Hepatocyte (in vitro differentiated cells): ENCODE data around the gene SMAP1. TPM values are rescaled to one million over a fixed set of nuclear protein-coding genes. Genes with fewer than 3 reads are reported as not detected.
"Not testable (repeated sequence)": the region's sequence is repeated elsewhere in the genome, so short reads cannot be mapped to it uniquely, and the experiment has no call there.

Experiments used
- DNase-seq: peaks from one replicate; pipeline ENCODE4 v3.0.0-alpha.2; 2016; ENCODE audit warnings: low spot score
- H2AFZ ChIP-seq: fragments of 200-600 bp; sonication (generic); 2 replicates; pipeline ENCODE4 v1.6.0; 2016; ENCODE audit warnings: antibody characterized with exemption, mild to moderate bottlenecking
- H3K27ac ChIP-seq: fragments of 200-600 bp; sonication (generic); 2 replicates; pipeline ENCODE4 v1.5.1; 2016; ENCODE audit warnings: mild to moderate bottlenecking
- H3K27me3 ChIP-seq: fragments of 200-600 bp; sonication (generic); 2 replicates; pipeline ENCODE4 v1.6.1; 2016
- H3K36me3 ChIP-seq: fragments of 200-600 bp; sonication (generic); replicated peaks from 2 replicates; pipeline ENCODE4 v1.5.1; 2016; ENCODE audit warnings: low read depth; ENCODE audit not compliant: insufficient read depth
- H3K4me1 ChIP-seq: fragments of 200-600 bp; sonication (generic); 2 replicates; pipeline ENCODE4 v1.5.1; 2016; ENCODE audit warnings: mild to moderate bottlenecking, moderate library complexity; ENCODE audit not compliant: insufficient read depth
- H3K4me2 ChIP-seq: fragments of 200-600 bp; sonication (generic); 2 replicates; pipeline ENCODE4 v1.6.0; 2016
- H3K4me3 ChIP-seq: fragments of 200-600 bp; sonication (generic); 2 replicates; pipeline ENCODE4 v1.5.1; 2016; ENCODE audit warnings: mild to moderate bottlenecking
- H3K79me2 ChIP-seq: fragments of 200-600 bp; sonication (generic); 2 replicates; pipeline ENCODE4 v1.6.0; 2017; ENCODE audit warnings: mild to moderate bottlenecking
- H3K9me2 ChIP-seq: fragments of 200-600 bp; sonication (generic); replicated peaks from 2 replicates; pipeline ENCODE4 v1.6.0; 2017; ENCODE audit warnings: mild to moderate bottlenecking; ENCODE audit not compliant: insufficient read depth
- H3K9me3 ChIP-seq: fragments of 200-600 bp; sonication (generic); 2 replicates; pipeline ENCODE4 v1.5.1; 2016; ENCODE audit warnings: low read depth, mild to moderate bottlenecking
- H4K20me1 ChIP-seq: fragments of 200-600 bp; sonication (generic); 2 replicates; pipeline ENCODE4 v1.6.0; 2016; ENCODE audit warnings: mild to moderate bottlenecking; ENCODE audit not compliant: insufficient read depth, poor library complexity, severe bottlenecking
- EZH2 ChIP-seq: fragments of 200-600 bp; sonication (generic); IDR thresholded peaks from 2 replicates; pipeline ENCODE4 v1.6.1; 2016; ENCODE audit warnings: antibody characterized with exemption, mild to moderate bottlenecking, borderline replicate concordance
- EZH2phosphoT487 ChIP-seq: fragments of 200-600 bp; sonication (generic); IDR thresholded peaks from one replicate; pipeline ENCODE4 v1.6.1; 2018; ENCODE audit warnings: antibody characterized with exemption, mild to moderate bottlenecking, low read depth, moderate library complexity; ENCODE audit not compliant: unreplicated experiment, severe bottlenecking
- WGBS: methylation state at CpG from one replicate; pipeline ENCODE4 v1.1.6; 2016; ENCODE audit warnings: low lambda C conversion rate; ENCODE audit errors: missing lambda C conversion rate; 5-methylcytosine and 5-hydroxymethylcytosine counted together
- polyA plus RNA-seq: library from polyadenylated mRNA; unstranded; fragments of >200 nt; fragmentation: Nextera tagmentation; extraction: Ambion mirVana; gene quantifications from 2 replicates; pipeline ENCODE4 v1.2.1, GENCODE V29; 2016
- total RNA-seq: library from RNA; depleted of rRNA; stranded (reverse); fragments of >200 nt; gene quantifications from 2 replicates; pipeline ENCODE4 v1.2.3, GENCODE V29; 2014
- TF ChIP-seq, protein P1 (sequence below): fragments of 200-600 bp; sonication (generic); IDR thresholded peaks from 2 replicates; pipeline ENCODE4 v1.5.1; 2016; ENCODE audit warnings: antibody characterized with exemption, mild to moderate bottlenecking; ENCODE audit not compliant: poor library complexity

Gene SMAP1
- total and polyA plus RNA-seq, 2 experiments from 2014 or later, result 28.2 to 42.4 TPM

DNA sequence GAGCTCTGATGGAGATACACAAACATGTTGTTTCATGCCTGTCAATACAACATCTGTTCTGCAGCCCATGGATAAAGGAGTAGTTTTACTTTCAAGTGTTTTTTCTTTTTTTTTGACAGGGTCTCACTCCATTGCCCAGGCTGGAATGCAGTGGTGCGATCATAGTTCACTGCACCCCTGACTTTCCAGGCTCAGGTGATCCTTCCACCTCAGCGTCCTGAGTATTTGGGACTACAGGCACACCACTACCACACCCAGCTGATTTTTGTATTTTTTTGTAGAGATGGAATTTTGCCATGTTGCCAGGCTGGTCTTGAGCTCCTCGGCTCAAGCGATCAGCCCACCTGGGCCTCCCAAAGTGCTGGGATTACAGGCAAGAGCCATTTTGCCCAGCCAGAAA lies 97.0 kb downstream of the SMAP1 start:
- TF ChIP-seq EZH2phosphoT487 (no peak), EZH2 (no peak)
- TF ChIP-seq, protein P1, sequence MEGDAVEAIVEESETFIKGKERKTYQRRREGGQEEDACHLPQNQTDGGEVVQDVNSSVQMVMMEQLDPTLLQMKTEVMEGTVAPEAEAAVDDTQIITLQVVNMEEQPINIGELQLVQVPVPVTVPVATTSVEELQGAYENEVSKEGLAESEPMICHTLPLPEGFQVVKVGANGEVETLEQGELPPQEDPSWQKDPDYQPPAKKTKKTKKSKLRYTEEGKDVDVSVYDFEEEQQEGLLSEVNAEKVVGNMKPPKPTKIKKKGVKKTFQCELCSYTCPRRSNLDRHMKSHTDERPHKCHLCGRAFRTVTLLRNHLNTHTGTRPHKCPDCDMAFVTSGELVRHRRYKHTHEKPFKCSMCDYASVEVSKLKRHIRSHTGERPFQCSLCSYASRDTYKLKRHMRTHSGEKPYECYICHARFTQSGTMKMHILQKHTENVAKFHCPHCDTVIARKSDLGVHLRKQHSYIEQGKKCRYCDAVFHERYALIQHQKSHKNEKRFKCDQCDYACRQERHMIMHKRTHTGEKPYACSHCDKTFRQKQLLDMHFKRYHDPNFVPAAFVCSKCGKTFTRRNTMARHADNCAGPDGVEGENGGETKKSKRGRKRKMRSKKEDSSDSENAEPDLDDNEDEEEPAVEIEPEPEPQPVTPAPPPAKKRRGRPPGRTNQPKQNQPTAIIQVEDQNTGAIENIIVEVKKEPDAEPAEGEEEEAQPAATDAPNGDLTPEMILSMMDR, result no peak
- no peak for DNase-seq
- Histone ChIP-seq H3K27ac (no peak overlapping the region), H3K79me2 (peaks cover 3% of the 10 kb centered on the region), H3K4me1 (no peaks in the 10 kb centered on the region), H3K9me3 (no peaks in the 10 kb centered on the region), H2AFZ (no peak overlapping the region), H3K36me3 (no peaks in the 10 kb centered on the region), H3K4me3 (no peak overlapping the region), H4K20me1 (no peaks in the 10 kb centered on the region), H3K9me2 (no peaks in the 10 kb centered on the region), H3K4me2 (no peak overlapping the region), H3K27me3 (no peaks in the 10 kb centered on the region)
- 97% methylated on average over 4 of the region's 4 CpGs for WGBS

DNA sequence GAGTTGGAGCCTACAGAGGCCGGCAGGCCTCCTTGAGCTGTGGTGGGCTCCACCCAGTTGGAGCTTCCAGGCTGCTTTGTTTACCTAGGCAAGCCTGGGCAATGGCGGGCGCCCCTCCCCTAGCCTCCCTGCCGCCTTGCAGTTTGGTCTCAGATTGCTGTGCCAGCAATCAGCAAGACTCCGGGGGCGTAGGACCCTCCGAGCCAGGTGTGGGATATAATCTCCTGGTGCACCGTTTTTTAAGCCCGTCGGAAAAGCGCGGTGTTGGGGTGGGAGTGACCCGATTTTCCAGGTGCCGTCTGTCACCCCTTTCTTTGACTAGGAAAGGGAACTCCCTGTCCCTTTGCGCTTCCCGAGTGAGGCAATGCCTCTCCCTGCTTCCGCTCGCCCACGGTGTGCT lies 103.7 kb downstream of the SMAP1 start:
- not testable (repeated sequence) for DNase-seq, H3K4me2 ChIP-seq, H4K20me1 ChIP-seq, H3K27ac ChIP-seq, H3K4me1 ChIP-seq, H3K79me2 ChIP-seq, H2AFZ ChIP-seq, H3K36me3 ChIP-seq, H3K9me3 ChIP-seq, H3K9me2 ChIP-seq, H3K27me3 ChIP-seq, H3K4me3 ChIP-seq
- 97% methylated on average over 19 of the region's 19 CpGs for WGBS

DNA sequence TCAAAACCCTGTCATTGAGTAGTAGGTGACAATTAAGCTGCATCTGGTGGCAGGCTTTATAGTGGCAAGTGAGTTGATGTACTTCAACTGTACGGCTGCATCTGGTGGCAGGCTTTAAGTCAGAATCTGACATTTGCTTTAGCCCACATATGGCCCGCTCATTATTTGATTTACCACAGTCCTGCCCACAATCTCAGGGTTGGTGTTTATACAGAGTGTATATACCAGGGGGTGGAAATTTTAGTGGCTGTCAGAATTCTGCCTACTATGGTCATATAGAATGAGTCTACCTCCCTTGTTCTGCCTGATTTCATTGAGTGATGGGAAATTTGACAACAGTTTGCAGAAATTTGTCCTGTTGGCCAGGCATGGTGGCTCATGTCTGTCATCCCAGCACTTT lies 112.3 kb downstream of the SMAP1 start:
- TF ChIP-seq EZH2phosphoT487 (no peak), EZH2 (no peak)
- TF ChIP-seq, protein P1, result no peak
- no peak for DNase-seq
- Histone ChIP-seq H3K36me3 (no peaks in the 10 kb centered on the region), H3K4me2 (no peak overlapping the region), H3K4me3 (no peak overlapping the region), H4K20me1 (no peaks in the 10 kb centered on the region), H3K79me2 (no peaks in the 10 kb centered on the region), H3K9me2 (no peaks in the 10 kb centered on the region), H3K9me3 (no peaks in the 10 kb centered on the region), H2AFZ (no peak overlapping the region), H3K27me3 (no peaks in the 10 kb centered on the region), H3K27ac (no peak overlapping the region), H3K4me1 (no peaks in the 10 kb centered on the region)
- WGBS, result 98% methylated on average over 2 of the region's 2 CpGs

DNA sequence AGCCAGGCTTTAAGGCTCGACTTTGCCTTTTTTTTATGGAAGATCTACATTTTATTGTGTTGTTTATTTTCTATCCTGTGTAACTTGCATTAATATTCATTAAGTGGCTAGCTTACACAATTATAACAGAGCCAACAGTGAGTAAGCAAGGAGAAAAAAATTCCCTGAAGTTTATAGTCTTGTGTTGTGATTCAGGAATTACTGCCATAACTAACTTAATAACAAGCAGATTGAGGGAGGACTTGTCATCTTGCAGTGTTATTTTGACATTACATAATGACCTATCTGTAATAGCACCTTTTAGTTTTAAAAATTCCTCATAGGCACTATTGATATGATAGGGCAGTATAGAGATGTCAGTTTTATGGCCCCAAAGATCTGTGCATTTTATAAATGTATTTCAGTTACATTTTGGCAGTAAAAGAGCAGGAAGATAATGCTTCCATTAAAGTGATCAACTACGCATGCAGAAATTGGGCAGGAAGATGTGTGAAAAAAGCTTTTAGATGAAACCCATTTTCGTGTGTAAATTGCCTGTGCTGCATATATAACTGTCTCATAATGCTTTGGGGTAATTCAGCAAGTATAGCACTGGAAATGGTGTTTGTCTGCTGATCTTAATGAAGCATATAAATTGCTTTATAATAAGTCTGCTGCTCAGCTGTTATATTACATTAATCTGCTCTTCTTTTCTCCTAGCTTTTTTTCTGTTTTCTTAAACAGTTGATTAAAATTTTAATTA lies 123.0 kb downstream of the SMAP1 start:
- DNase-seq, result no peak
- no peaks in the 10 kb centered on the region for H3K36me3 ChIP-seq

More for the DNA sequence above, 123.0 kb downstream of the SMAP1 start:
- Histone ChIP-seq H2AFZ (no peak overlapping the region), H3K27me3 (no peaks in the 10 kb centered on the region), H3K4me1 (no peaks in the 10 kb centered on the region), H3K4me3 (no peak overlapping the region), H4K20me1 (no peaks in the 10 kb centered on the region), H3K79me2 (no peaks in the 10 kb centered on the region), H3K4me2 (no peak overlapping the region), H3K9me2 (no peaks in the 10 kb centered on the region), H3K27ac (no peak overlapping the region), H3K9me3 (no peaks in the 10 kb centered on the region)
- WGBS, result 85% methylated on average over 3 of the region's 3 CpGs
- no peak for TF ChIP-seq EZH2phosphoT487
- TF ChIP-seq, protein P1, result no peak
- TF ChIP-seq EZH2, result no peak
